Immature natural killer cell (primary cell): Measurements from ENCODE around the gene KLK10. TPM values are rescaled to one million over a fixed set of nuclear protein-coding genes. Genes with fewer than 3 reads are reported as not detected.
A peak's percentile ranks its signal among the peaks of the same experiment; 100 is the strongest.

Experiments used
- DNase-seq, 3 donors: peaks; one replicate each; pipeline ENCODE4 v3.0.0; 2022; ENCODE audit warnings: mixed read lengths in 1 of 3
- H3K27ac Mint-ChIP-seq, 6 donors: one replicate each; pipeline ENCODE4 v1.8.0; 2020; ENCODE audit warnings: mixed read lengths in 6 of 6, mild to moderate bottlenecking in 5 of 6, inconsistent platforms in 4 of 6, moderate library complexity in 3 of 6
- H3K27me3 Mint-ChIP-seq, 3 donors: one replicate each; pipeline ENCODE4 v1.8.0; 2020 to 2021; ENCODE audit warnings: low read depth in 3 of 3, mild to moderate bottlenecking in 3 of 3, mixed read lengths in 3 of 3, moderate library complexity in 3 of 3, inconsistent platforms in 1 of 3
- H3K36me3 Mint-ChIP-seq, 3 donors: one replicate each; pipeline ENCODE4 v1.8.0; 2020; ENCODE audit warnings: mixed read lengths in 3 of 3, inconsistent platforms in 2 of 3, mild to moderate bottlenecking in 2 of 3
- H3K4me1 Mint-ChIP-seq, 2 donors: one replicate each; pipeline ENCODE4 v1.8.0; 2020; ENCODE audit warnings: inconsistent platforms in 2 of 2, mild to moderate bottlenecking in 2 of 2, mixed read lengths in 2 of 2, moderate library complexity in 1 of 2
- H3K4me3 Mint-ChIP-seq, 5 donors: one replicate each; pipeline ENCODE4 v1.8.0; 2020; ENCODE audit warnings: mild to moderate bottlenecking in 5 of 5, mixed read lengths in 5 of 5, inconsistent platforms in 3 of 5, moderate library complexity in 3 of 5
- H3K9me3 Mint-ChIP-seq, 6 donors: one replicate each; pipeline ENCODE4 v1.8.0; 2020; ENCODE audit warnings: mild to moderate bottlenecking in 6 of 6, mixed read lengths in 6 of 6, inconsistent platforms in 4 of 6, moderate library complexity in 3 of 6
- polyA plus RNA-seq, 3 donors: library from polyadenylated mRNA; unstranded; fragments of 300-500 nt; fragmentation: Illumina TruSeq; gene quantifications; one replicate each; pipeline ENCODE4 v1.2.3, GENCODE V29; 2021

KLK10 gene
- polyA plus RNA-seq, 3 donors from 2014 or later, result not detected

- no peak overlapping the region for H3K4me3 Mint-ChIP-seq
- no peak for DNase-seq
- peaks cover 0 to 3% (median 0%) of the 10 kb centered on the region in 6 donors for H3K9me3 Mint-ChIP-seq
- peak overlapping the region in 1 of 6 donors; percentile 58 for H3K27ac Mint-ChIP-seq
- peaks cover 13 to 23% (median 16%) of the 10 kb centered on the region in 3 donors for H3K27me3 Mint-ChIP-seq
- peaks cover 3 to 7% (median 4%) of the 10 kb centered on the region in 3 donors for H3K36me3 Mint-ChIP-seq
- H3K4me1 Mint-ChIP-seq, result peaks cover 14 to 19% of the 10 kb centered on the region in 2 donors
Measured at GRCh38 chr19:51022526-51022925, 3.0 kb upstream of the KLK10 start.

DNA sequence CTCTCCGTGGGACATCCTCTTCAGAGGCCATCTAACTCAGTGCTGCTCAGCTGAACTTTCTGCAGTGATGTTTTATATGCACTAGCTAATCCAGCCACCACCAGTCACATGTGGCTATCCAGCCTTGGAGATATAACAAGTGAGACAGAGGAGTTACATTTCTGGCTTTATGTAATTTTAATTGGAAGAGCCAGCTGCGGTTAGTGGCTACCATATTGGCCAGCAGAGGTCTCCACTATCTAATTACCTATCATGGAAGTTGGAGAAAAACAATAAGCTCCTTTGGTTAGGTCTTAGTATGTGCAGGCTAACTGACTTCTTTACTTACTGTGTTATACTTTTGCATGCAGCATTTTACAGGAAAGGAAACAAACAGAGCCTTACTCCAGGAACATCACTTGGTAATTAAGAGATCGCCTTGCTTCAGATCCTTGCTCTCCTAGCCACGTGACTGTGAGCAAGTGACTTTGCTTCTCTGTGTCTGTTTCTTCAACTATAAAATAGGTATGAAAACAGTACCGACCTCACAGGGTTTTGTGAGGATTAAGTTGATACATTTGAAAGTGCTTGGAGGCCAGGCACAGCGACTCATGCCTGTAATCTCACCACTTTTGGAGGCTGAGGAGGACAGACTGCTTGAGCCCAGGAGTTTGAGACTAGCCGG, 1.6 kb upstream of the KLK10 start:
- Mint-ChIP-seq H3K4me1 (peaks cover 20 to 30% of the 10 kb centered on the region in 2 donors), H3K4me3 (no peak overlapping the region)
- DNase-seq, result peak in 2 of 3 donors; percentile 12 to 22

DNA sequence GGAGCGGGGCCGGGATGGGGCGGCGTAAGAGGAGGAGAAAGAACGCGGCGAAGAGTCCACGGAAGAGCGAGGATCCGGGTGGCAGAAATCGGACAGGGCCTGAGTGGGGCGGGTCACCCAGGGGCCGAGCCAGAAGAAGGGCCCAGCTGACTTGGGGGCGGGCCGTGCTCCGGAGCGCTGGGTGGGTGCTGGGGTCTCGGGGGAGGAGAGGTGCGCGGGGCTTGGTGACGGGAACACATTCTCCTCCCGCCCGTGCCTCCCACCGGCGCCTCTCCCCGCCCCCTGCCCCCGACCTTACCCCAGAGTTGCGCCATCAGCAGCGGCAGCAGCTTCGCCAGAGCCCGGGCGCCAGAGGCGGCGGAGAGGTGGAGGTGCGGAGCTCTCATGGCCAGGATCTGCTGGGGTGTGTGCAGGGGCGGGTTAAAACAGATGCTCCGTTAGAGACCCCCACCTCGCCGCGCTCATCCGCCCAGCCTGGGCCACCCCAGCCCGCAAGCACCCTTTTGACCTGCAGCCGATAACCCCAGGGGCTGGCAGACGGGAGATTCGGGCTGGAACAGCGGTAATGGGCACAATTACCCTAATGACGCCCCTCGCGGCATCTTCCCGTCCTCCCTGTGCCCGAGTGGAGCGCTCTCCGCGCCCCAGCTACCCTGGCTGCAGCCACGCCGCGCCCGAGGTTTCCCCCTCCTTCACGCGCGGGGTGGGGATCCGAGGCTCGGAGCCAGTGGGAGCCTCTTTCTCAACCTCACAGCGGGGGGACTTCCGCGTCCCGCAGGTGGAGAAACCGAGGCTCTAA, 565 bp downstream of the KLK10 start:
- peaks cover 0 to 3% (median 0%) of the 10 kb centered on the region in 6 donors for H3K9me3 Mint-ChIP-seq
- peaks cover 19 to 26% (median 20%) of the 10 kb centered on the region in 3 donors for H3K27me3 Mint-ChIP-seq
- no peak overlapping the region for H3K27ac Mint-ChIP-seq
- H3K4me3 Mint-ChIP-seq, result peak overlapping the region; percentile 75 to 91 (median 86)
- peaks cover 0 to 4% (median 3%) of the 10 kb centered on the region in 3 donors for H3K36me3 Mint-ChIP-seq
- H3K4me1 Mint-ChIP-seq, result peaks cover 20 to 30% of the 10 kb centered on the region in 2 donors
- DNase-seq, result no peak

More for the DNA sequence above, 1.6 kb upstream of the KLK10 start:
- Mint-ChIP-seq H3K9me3 (peaks cover 0 to 3% (median 0%) of the 10 kb centered on the region in 6 donors), H3K27me3 (peaks cover 17 to 25% (median 20%) of the 10 kb centered on the region in 3 donors), H3K36me3 (peaks cover 0 to 4% (median 3%) of the 10 kb centered on the region in 3 donors), H3K27ac (no peak overlapping the region)

DNA sequence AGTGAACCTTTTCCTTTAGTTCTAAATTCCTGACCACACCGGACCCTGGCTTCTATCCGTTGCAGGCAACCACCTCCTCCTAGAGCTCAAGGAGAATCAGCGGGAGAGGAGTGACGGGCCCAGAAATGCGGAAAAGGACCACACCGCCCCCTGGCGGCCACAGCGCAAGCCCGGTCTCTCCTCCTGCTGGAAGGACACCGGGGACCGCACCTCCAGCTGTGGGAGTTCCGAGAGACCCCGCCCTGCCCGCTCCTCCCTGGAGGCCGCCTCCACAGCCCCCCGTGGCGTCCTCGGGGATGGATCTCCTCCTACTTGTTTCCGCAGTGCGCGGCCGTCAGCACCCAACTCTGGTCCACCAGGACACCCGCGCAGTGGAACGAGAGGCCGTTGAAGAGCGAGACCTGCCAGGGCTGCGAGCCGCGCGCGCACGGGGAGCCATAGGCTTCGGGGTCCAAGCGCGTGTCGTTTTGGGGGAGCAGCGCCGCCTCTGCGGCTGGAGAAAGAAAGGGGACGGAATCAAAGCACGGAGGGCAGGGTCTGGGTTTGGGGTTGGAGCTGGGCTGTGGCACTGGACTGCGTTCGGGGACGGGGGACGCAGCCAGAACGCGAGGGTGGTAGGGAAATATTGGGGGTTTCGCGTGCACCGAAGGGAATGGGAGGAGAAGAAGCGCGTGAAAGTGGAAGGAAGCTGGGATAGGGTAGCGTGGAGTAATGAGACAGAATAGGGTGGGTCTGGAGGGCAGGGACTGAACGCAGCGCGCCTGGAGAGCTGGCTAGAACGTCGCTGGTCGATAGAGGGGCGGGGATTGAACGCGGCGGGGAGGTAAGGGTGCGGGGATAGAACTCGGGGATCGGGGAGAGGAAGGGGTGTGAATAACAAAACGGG, 2.5 kb downstream of the KLK10 start:
- H3K36me3 Mint-ChIP-seq, result peaks cover 0 to 4% (median 3%) of the 10 kb centered on the region in 3 donors
- DNase-seq, result peak in 2 of 3 donors; percentile 36 to 37
- peaks cover 18 to 25% (median 24%) of the 10 kb centered on the region in 3 donors for H3K27me3 Mint-ChIP-seq
- H3K27ac Mint-ChIP-seq, result no peak overlapping the region
- H3K9me3 Mint-ChIP-seq, result peaks cover 0 to 1% (median 0%) of the 10 kb centered on the region in 6 donors
- H3K4me3 Mint-ChIP-seq, result peak overlapping the region in 4 of 5 donors; percentile 52 to 73 (median 60)
- peaks cover 20 to 30% of the 10 kb centered on the region in 2 donors for H3K4me1 Mint-ChIP-seq

- peaks cover 0 to 4% (median 3%) of the 10 kb centered on the region in 3 donors for H3K36me3 Mint-ChIP-seq
- H3K4me3 Mint-ChIP-seq, result peak overlapping the region in 1 of 5 donors; percentile 57
Measured at GRCh38 chr19:51015691-51016267, 3.7 kb downstream of the KLK10 start.

GRCh38 chr19:51014242-51014641, 5.3 kb downstream of the KLK10 start:
- Mint-ChIP-seq H3K27ac (no peak overlapping the region), H3K4me3 (no peak overlapping the region), H3K27me3 (peaks cover 18 to 22% (median 20%) of the 10 kb centered on the region in 3 donors), H3K9me3 (peaks cover 0 to 3% (median 0%) of the 10 kb centered on the region in 6 donors), H3K36me3 (peaks cover 0 to 4% (median 3%) of the 10 kb centered on the region in 3 donors), H3K4me1 (peaks cover 14 to 24% of the 10 kb centered on the region in 2 donors)
- no peak for DNase-seq

More at GRCh38 chr19:51015691-51016267, 3.7 kb downstream of the KLK10 start:
- peaks cover 17 to 30% of the 10 kb centered on the region in 2 donors for H3K4me1 Mint-ChIP-seq
- H3K9me3 Mint-ChIP-seq, result peaks cover 0 to 1% (median 0%) of the 10 kb centered on the region in 6 donors
- H3K27me3 Mint-ChIP-seq, result peaks cover 18 to 25% (median 22%) of the 10 kb centered on the region in 3 donors
- H3K27ac Mint-ChIP-seq, result no peak overlapping the region
- no peak for DNase-seq

GRCh38 chr19:51012661-51013190, 6.8 kb downstream of the KLK10 start:
- Mint-ChIP-seq H3K9me3 (peaks cover 0 to 1% (median 0%) of the 10 kb centered on the region in 6 donors), H3K27me3 (peaks cover 12 to 18% (median 18%) of the 10 kb centered on the region in 3 donors), H3K4me3 (no peak overlapping the region), H3K27ac (no peak overlapping the region), H3K36me3 (no peaks in the 10 kb centered on the region), H3K4me1 (peaks cover 7 to 13% of the 10 kb centered on the region in 2 donors)
- no peak for DNase-seq

- no peak for DNase-seq
- Mint-ChIP-seq H3K36me3 (no peaks in the 10 kb centered on the region), H3K4me3 (no peak overlapping the region), H3K27ac (no peak overlapping the region), H3K27me3 (peaks cover 1 to 13% (median 7%) of the 10 kb centered on the region in 3 donors), H3K4me1 (no peaks in the 10 kb centered on the region), H3K9me3 (peaks cover 0 to 1% (median 0%) of the 10 kb centered on the region in 6 donors)
Measured at GRCh38 chr19:51010066-51010795, 9.3 kb downstream of the KLK10 start.

- no peak for DNase-seq
- H3K9me3 Mint-ChIP-seq, result peaks cover 0 to 1% (median 0%) of the 10 kb centered on the region in 6 donors
- no peak overlapping the region for H3K27ac Mint-ChIP-seq
- H3K4me3 Mint-ChIP-seq, result no peak overlapping the region
- no peaks in the 10 kb centered on the region for H3K36me3 Mint-ChIP-seq
- no peaks in the 10 kb centered on the region for H3K4me1 Mint-ChIP-seq
- peaks cover 1 to 14% (median 7%) of the 10 kb centered on the region in 3 donors for H3K27me3 Mint-ChIP-seq
Measured at GRCh38 chr19:51009061-51009891, 10.2 kb downstream of the KLK10 start.

DNA sequence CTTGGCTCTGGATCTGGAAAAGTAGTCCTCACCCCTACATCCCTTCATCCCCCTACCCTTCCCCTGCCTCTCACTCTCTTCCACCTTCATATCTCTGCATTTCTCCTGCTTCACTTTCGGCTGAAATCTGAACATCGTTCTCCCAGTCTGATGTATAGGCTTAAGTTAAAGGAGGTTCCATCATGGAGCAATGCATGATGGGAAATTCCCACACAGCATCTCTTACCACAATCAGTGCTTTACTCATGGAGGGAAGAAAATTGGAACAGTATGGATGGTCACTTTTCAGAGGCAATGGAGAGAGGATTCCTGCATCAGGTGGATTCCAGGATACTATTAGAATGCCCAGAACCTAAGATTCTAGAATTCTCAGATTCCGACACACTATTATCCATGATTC, 12.0 kb downstream of the KLK10 start:
- H3K9me3 Mint-ChIP-seq, result peaks cover 0 to 1% (median 0%) of the 10 kb centered on the region in 6 donors
- peaks cover 2 to 14% (median 6%) of the 10 kb centered on the region in 3 donors for H3K27me3 Mint-ChIP-seq
- H3K27ac Mint-ChIP-seq, result no peak overlapping the region

DNA sequence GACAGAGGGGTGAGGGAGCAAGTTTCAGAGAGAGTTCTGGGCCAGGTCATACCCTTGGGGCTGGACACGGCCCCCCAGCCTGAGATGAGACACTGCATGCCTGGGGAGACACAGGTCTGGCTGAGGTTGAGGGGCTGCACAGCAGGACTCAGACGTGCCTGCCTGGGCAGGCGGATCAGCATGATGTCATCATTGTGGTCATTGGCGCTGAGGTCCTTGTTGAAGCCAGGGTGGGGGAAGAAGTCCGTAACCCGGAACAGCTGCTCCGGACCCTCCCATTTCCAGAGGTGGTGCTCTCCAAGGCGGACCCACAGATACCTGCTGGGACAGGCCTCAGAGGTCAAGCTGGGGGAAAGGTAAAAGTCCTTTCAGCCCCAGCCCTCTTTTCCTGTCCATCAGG, 13.1 kb downstream of the KLK10 start:
- H3K27me3 Mint-ChIP-seq, result peaks cover 2 to 14% (median 11%) of the 10 kb centered on the region in 3 donors
- DNase-seq, result no peak

More for the DNA sequence above, 12.0 kb downstream of the KLK10 start:
- Mint-ChIP-seq H3K36me3 (no peaks in the 10 kb centered on the region), H3K4me1 (no peaks in the 10 kb centered on the region), H3K4me3 (no peak overlapping the region)
- no peak for DNase-seq

More for the DNA sequence above, 13.1 kb downstream of the KLK10 start:
- no peak overlapping the region for H3K4me3 Mint-ChIP-seq
- H3K27ac Mint-ChIP-seq, result no peak overlapping the region
- peaks cover 0 to 4% (median 0%) of the 10 kb centered on the region in 6 donors for H3K9me3 Mint-ChIP-seq
- no peaks in the 10 kb centered on the region for H3K4me1 Mint-ChIP-seq
- H3K36me3 Mint-ChIP-seq, result no peaks in the 10 kb centered on the region
